HuH-7 (cell line): ENCODE measurements around the gene CACNA2D2.

ENCODE experiments used
- DNase-seq: peaks from one replicate; pipeline ENCODE4 v3.0.0; 2011; ENCODE audit warnings: low spot score

The CACNA2D2 gene

GRCh38 chr3:50345008-50345407 lies 158.4 kb downstream of the CACNA2D2 start:
- DNase-seq = no peak

GRCh38 chr3:50342813-50343633 lies 160.4 kb downstream of the CACNA2D2 start:
- no peak for DNase-seq

GRCh38 chr3:50341996-50342650 lies 161.3 kb downstream of the CACNA2D2 start:
- DNase-seq = no peak

- no peak for DNase-seq
These were observed 161.9 kb downstream of the CACNA2D2 start for GRCh38 chr3:50341537-50341936.

- DNase-seq = no peak
These were observed 162.7 kb downstream of the CACNA2D2 start, which contains the start of gene RASSF1 for GRCh38 chr3:50340448-50341329. Gene RASSF1 (minus strand): TSS chr3:50340836. CDS start chr3:50340805, 31 bp downstream.

- DNase-seq = no peak
These were observed 163.3 kb downstream of the CACNA2D2 start for GRCh38 chr3:50340147-50340447.

GRCh38 chr3:50339485-50340146 lies 163.8 kb downstream of the CACNA2D2 start:
- DNase-seq = no peak

GRCh38 chr3:50338965-50339364 lies 164.5 kb downstream of the CACNA2D2 start:
- no peak for DNase-seq

- peak; percentile 99 for DNase-seq
These were observed 166.1 kb downstream of the CACNA2D2 start for GRCh38 chr3:50337175-50337861.

- no peak for DNase-seq
These were observed 166.8 kb downstream of the CACNA2D2 start for GRCh38 chr3:50336452-50337174.

- no peak for DNase-seq
These were observed 168.9 kb downstream of the CACNA2D2 start for GRCh38 chr3:50334339-50335075.

GRCh38 chr3:50333744-50334328 lies 169.6 kb downstream of the CACNA2D2 start:
- DNase-seq = no peak

- no peak for DNase-seq
These were observed 172.0 kb downstream of the CACNA2D2 start for GRCh38 chr3:50331364-50331907.

GRCh38 chr3:50330330-50330729 lies 173.1 kb downstream of the CACNA2D2 start:
- DNase-seq = no peak

GRCh38 chr3:50327943-50328691 lies 175.3 kb downstream of the CACNA2D2 start, which contains the start of gene TUSC2:
Gene TUSC2 (minus strand): TSS chr3:50328223. CDS start chr3:50328099, 124 bp downstream.
- DNase-seq = peak; percentile 98

GRCh38 chr3:50327129-50327528 lies 176.3 kb downstream of the CACNA2D2 start:
- no peak for DNase-seq

GRCh38 chr3:50326182-50326541 lies 177.3 kb downstream of the CACNA2D2 start:
- no peak for DNase-seq

GRCh38 chr3:50325497-50326181 lies 177.8 kb downstream of the CACNA2D2 start:
- no peak for DNase-seq
